HG03064 (cell line): ENCODE measurements around the gene DCDC2.
A peak's percentile ranks its signal among the peaks of the same experiment; 100 is the strongest.
"Not testable (repeated sequence)": the region's sequence is repeated elsewhere in the genome, so short reads cannot be mapped to it uniquely, and the experiment has no call there.

Experiments
- ATAC-seq: cut with Tn5 transposase; IDR thresholded peaks from one replicate; pipeline ENCODE4 v1.9.1; 2021; ENCODE audit warnings: low read depth; ENCODE audit not compliant: unreplicated experiment

The DCDC2 gene

GRCh38 chr6:24357336-24358218, at the start of gene DCDC2:
TSS of gene DCDC2 (minus strand) at chr6:24358059. CDS start at chr6:24357750, 309 bp downstream.
- no peak for ATAC-seq

GRCh38 chr6:24405262-24405661, 47.4 kb upstream of the DCDC2 start:
- no peak for ATAC-seq

DNA sequence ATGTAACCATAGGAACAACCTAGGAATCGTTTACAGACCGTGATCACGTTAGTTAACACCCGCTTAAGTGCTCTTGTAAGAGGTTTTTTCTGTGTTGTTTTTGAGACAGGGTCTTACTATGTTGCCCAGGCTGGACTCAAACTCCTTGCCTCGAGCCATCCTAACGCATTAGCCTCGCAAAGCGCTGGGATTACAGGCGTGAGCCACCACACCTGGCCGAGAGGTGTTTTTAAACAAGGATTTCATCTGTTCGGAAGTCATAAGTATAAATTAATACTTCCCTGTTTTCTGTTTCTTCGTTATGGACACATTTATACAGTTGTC, 45.6 kb upstream of the DCDC2 start:
- no peak for ATAC-seq

- ATAC-seq: peak; percentile 97
Measured at GRCh38 chr6:24402697-24403500, 45.0 kb upstream of the DCDC2 start, which contains the start of gene MRS2. TSS of gene MRS2 (plus strand) at chr6:24402936. CDS start at chr6:24403047, 111 bp downstream.

DNA sequence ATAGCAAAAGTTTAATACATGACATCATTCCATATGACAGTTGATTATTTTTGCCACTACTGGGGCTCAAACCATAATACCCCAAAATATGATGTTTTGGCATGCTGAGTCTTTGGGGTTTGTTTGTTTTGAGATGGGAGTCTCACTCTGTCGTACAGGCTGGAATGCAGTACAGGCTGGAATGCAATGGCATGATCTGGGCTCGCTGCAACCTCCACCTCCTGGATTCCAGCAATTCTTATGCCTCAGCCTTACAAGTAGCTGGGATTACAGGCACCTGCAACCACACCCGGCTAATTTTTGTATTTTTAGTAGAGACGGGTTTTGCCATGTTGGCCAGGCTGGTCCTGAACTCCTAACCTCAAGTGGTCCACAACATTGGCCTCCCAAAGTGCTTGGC, 43.6 kb upstream of the DCDC2 start:
- ATAC-seq: no peak

GRCh38 chr6:24400045-24401039, 42.5 kb upstream of the DCDC2 start:
- ATAC-seq: not testable (repeated sequence)

GRCh38 chr6:24397631-24398030, 39.8 kb upstream of the DCDC2 start:
- no peak for ATAC-seq

DNA sequence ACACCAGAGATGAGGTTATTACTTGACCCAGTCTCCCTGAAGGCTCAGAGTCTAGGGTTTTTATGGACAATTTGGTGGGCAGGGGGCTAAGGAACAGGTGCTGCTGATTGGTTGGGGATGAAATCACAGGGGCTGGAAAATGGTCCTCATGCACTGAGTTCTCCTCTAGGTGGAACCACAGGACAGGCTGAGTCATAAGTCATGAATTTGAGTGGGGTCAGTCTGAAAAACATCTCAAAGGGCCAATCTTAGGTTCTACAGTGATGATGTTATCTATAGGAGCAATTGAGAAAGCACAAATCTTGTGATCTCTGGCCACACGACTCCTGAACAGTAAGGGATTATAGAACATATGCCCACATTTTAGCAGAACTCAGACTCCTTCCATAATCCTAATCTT, 39.0 kb upstream of the DCDC2 start:
- no peak for ATAC-seq

- ATAC-seq: no peak
Measured at GRCh38 chr6:24394780-24395437, 37.0 kb upstream of the DCDC2 start.

- no peak for ATAC-seq
Measured at GRCh38 chr6:24394061-24394779, 36.4 kb upstream of the DCDC2 start.

DNA sequence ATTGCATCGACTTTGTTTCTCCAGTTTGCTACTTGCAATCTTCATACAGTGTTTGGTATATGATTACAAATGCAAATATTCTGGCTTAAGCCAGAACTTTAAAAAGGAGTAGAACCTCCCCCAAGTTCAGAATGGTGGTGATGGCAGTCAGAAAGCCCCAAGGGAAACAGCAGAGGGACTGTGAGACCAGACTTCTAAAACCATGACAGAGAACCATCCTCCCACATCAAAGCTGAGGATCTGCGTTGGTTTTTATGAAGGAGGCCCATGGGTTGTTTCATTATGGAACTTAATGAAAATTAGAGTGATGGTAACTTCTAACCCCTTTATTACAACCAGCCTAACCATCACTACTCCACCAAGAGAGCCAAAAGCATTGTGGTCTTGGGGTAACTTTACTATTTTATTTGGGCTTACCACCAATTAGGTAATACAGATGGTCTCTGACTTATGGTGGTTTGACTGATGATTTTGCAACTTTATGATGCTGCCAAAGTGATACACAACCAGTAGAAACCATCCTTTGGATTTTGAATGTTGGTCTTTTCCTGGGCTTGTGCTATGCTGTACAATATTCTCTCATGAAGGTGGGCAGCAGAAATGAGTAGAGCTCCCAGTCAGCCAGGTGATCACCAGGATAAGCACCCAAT, 34.0 kb upstream of the DCDC2 start:
- ATAC-seq: peak; percentile 77

- ATAC-seq: no peak
Measured at GRCh38 chr6:24391208-24391607, 33.3 kb upstream of the DCDC2 start.

- ATAC-seq: no peak
Measured at GRCh38 chr6:24387818-24388217, 30.0 kb upstream of the DCDC2 start.

DNA sequence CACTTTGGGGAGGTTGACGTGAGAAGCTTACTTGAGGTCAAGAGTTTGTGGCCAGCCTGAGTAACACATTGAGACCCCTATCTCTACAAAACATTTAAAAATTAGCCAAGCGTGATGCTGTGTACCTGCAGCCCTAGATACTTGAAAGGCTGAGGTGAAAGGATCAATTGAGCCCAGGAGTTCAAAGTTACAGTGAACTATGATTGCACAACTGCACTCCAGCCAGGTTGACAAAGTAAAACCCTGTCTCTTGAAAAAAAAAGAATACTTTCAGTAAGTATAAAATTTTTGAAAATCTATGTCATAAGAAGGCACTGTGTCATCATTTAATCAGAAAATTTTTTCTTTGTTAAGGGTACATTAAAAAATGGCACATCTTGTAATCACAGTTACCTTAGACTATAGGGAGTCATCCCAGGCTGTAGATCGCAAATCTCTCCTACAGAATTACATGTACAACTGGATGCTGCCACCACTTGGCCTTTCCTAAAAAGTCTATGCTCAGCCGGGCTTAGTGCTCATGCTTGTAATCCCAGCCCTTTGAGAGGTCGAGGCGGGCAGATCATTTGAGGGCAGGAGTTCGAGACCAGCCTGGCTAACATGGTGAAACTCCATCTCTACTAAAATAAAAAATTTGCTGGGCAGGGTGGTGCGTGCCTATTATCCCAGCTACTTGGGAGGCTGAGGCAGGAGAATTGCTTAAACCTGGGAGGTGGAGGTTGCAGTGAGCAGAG, 27.8 kb upstream of the DCDC2 start:
- no peak for ATAC-seq

DNA sequence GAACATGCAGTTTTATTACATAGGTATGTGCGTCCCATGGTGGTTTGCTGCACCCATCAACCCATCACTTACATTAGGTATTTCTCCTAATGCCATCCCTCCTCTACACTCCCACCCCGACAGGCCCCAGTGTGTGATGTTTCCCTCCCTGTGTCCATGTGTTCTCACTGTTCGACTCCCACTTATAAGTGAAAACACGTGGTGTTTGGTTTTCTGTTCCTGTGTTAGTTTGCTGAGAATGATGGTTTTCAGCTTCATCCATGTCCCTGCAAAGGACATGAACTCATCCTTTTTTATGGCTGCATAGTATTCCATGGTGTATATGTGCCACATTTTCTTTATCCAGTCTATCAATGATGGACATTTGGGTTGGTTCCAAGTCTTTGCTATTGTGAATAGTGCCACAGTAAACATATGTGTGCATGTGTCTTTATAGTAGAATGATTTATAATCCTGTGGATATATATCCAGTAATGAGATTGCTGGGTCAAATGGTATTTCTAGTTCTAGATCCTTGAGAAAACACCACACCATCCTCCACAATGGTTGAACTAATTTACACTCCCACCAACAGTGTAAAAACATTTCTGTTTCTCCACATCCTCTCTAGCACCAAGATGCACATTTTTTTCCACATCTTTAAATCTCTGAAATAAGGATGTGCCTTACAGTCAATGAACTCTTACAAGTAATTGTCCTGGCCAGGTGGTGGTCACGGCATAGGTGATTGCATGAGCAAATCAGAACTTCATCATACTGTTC, 26.7 kb upstream of the DCDC2 start:
- not testable (repeated sequence) for ATAC-seq

DNA sequence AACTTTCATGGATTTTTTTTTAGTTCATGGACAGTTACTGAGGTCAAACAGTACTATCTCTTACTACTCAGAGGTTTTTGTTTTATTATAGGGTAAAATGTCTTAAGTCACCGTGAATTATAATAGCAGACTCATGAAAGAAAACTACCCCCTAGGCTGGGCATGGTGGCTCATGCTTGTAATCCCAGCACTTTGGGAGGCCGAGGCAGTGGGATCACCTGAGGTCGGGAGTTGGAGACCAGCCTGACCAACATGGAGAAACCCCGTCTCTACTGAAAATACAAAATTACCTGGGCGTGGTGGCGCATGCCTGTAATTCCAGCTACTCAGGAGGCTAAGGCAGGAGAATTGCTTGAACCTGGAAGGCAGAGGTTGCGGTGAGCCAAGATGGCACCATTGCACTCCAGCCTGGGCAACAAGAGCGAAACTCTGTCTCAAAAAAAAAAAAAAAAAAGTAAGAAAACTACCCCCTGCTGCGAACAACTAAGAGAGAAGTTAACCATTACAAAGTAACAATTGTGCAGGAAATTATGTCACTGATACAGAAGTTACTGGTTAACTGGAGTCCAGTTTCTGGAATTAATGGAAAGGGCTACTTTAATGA, 25.1 kb upstream of the DCDC2 start:
- not testable (repeated sequence) for ATAC-seq

DNA sequence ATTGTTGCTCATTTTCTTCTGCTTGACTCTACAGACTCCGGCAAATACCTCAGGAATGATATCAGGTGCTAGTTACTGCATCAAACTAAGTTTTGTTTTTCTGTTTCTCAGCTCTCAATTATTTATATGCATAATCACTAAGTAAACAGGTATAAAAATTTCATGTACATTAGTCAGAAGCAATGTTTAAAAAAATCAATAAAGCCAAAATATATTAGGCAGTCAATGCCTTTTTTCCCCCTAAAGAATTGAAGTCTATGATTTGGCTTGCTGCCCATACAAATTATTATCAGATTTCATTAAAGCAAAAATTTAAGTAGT, 24.3 kb upstream of the DCDC2 start:
- ATAC-seq: no peak
